ENCODE measurements around the gene CFAP53.
"Not testable (repeated sequence)": the region's sequence is repeated elsewhere in the genome, so short reads cannot be mapped to it uniquely, and the experiment has no call there.

Gene CFAP53

DNA sequence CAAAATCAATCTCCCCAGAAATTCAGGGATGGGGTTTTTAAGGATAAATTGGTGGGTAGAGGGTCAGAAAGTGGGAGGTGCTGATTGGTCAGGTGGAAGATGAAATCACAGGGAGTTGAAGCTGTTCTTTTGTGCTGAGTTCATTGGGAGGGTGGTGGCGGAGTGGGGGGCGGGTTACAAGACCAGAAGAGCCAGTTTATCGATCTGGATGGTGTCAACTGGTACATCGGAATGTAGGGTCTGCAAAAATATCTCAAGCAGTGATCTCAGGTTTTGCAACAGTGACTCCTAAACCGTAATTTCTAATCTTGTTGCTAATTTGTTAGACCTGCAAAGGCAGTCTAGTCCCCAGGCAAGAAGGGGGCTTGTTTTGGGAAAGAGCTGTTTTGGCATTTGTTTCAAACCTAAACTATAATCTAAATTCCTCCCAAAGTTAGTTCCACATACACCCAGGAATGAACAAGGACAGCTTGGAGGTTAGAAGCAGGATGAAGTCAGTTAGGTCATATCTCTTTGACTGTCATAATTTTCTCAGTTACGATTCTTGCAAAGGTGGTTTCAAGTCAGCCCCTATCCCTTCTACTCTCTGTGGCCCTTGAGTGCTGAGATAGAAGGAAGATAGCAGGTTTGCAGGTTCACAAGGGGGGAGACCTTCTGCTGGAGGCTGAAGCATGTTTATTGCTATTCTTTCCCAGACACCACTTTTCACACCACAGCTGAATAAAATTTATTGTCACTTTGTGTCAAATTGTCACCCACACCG, 33.5 kb upstream of the CFAP53 start:
- no peak for DNase-seq
- H3K9me3 Mint-ChIP-seq = no peaks in the 10 kb centered on the region
- H3K4me3 Mint-ChIP-seq = no peak overlapping the region
- peaks cover 19% of the 10 kb centered on the region for H3K4me1 Mint-ChIP-seq
- H3K27ac Mint-ChIP-seq = no peak overlapping the region
- H3K27me3 Mint-ChIP-seq = peaks cover 65% of the 10 kb centered on the region
- H3K36me3 Mint-ChIP-seq = peaks cover 7% of the 10 kb centered on the region
- CTCF ChIA-PET = no interaction called here

DNA sequence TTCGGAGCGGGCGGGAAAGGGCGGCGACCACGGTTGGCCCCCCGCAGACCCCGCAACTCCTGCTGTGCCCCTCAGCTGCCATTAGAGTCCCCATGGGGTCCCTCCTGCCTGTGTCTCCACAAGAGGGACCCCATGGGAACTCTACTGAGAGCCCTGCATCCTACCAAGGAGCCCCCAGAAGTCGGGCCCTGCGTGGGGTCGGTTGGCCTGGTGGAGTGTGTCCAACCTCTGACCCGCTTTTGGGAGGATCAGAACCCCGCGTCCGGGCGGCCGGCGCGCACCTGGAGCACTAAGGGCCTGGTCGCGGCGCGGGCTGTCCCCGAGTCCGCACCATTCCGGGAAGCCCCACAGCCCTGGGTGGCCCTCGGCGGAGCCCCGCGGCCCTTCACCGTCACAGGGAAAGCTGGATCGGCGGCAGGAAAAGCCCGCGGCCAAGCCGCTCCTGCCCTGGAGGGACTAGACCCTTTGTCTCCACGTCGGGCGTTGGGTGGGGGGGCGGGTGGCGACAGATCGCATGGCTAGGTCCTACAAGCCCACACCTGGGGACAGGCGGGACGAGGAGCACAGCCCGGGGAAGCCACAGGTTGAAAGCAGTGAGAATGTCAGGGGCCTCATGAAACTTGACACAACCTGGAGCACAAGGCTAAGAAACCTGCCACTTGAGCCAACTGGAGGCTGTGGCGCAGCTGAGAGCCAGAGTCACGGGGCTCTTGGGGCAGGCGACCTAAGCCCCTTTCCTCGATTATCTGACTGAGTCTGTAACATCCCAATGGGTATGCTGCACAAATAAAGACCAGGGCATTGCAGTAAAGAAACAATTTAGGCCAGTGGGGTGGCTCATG, 32.4 kb upstream of the CFAP53 start:
- Mint-ChIP-seq H3K27ac (no peak overlapping the region), H3K36me3 (peaks cover 8% of the 10 kb centered on the region), H3K4me3 (no peak overlapping the region), H3K9me3 (no peaks in the 10 kb centered on the region), H3K27me3 (peaks cover 56% of the 10 kb centered on the region), H3K4me1 (peaks cover 19% of the 10 kb centered on the region)
- DNase-seq = no peak
- CTCF ChIA-PET = interaction anchor here (1.0 to 1.3 kb wide), 2 partner anchors 11 to 58 kb away, joined by 3 read pairs; no protein-coding TSS in a partner anchor

DNA sequence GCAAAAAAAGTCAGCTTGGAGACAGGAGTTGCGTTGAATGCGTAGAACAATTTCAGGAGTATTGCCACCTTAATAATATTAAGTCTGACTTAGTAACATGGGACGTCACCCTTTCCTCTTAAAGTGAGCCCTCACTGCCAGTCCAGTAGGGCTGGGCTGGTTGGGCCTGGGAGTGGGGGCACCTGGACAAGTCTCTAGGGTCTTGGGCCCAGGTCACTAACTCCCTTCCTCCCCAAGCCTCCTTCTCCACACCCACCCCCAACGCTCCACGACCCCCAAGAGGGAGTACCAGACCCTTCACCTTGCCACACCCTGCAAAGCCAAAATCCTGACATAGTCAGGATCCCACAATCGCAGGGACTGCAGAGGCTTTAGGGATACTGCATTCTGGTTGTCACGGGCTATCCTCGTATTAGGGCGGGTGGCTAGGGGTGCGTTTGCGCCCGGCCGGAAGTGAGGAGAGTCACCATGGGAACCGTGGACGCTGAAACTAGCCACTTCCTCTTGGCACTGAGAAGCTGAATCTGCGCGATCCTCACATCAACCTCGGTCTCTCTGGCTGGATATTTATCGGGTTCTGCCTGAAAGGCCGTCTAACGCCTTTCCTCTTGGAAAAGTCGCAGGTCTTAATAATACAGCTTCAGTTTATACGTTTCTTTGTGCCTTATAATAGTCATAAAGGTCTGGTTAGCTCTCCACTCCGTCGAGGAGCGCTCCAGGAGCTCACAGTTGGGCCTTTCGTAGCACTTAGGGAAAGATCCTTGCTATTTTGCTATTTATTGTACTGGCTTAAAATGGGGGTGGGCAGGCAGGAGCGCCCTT, 31.5 kb upstream of the CFAP53 start:
- Mint-ChIP-seq H3K27me3 (peaks cover 53% of the 10 kb centered on the region), H3K36me3 (peaks cover 8% of the 10 kb centered on the region), H3K4me1 (peaks cover 19% of the 10 kb centered on the region), H3K9me3 (no peaks in the 10 kb centered on the region), H3K4me3 (peak overlapping the region; percentile 68), H3K27ac (no peak overlapping the region)
- CTCF ChIA-PET = interaction anchor here (1.0 to 1.3 kb wide), 2 partner anchors 12 to 59 kb away, joined by 3 read pairs; no protein-coding TSS in a partner anchor
- DNase-seq = peak; percentile 86

DNA sequence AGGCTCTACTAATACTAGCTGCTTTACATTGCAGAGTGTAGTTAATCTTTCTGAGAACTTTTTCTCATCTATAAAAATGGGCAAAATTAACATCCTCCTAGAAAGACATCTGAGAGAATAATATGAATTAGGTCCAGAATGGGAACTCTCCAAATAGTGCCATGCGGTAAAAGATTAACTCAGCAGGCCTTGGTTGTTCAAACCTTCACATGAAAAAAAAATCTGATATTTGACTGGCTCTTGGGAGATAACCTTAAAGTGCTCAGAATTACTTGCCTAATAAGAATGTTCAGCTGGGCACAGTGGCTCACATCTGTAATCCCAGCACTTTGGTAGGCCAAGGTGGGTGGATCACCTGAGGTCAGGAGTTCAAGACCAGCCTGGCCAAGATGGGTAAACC, 26.7 kb upstream of the CFAP53 start:
- H3K9me3 Mint-ChIP-seq = no peaks in the 10 kb centered on the region
- H3K27me3 Mint-ChIP-seq = peaks cover 23% of the 10 kb centered on the region
- peaks cover 4% of the 10 kb centered on the region for H3K36me3 Mint-ChIP-seq
- no peak overlapping the region for H3K27ac Mint-ChIP-seq
- CTCF ChIA-PET = no interaction called here
- H3K4me3 Mint-ChIP-seq = no peak overlapping the region
- H3K4me1 Mint-ChIP-seq = peaks cover 20% of the 10 kb centered on the region
- DNase-seq = no peak

DNA sequence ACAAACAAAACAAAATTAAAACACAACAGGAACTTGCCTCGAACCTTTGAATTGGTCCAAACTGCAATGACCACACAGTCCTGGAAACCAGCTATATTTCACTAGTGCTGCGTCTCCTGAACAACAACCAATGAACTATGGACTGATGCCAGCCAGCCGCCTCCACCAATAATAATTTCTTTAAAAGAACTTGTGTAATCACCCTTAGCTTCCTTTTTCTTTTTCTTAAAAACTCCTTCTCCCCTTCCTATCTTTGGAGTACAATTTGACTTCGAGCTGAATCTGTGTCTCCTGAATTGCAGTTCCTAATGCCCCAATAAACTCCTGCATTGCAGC, 22.8 kb upstream of the CFAP53 start:
- CTCF ChIA-PET = interaction anchor here (1.2 to 2.6 kb wide), 2 partner anchors 43 to 68 kb away, joined by 3 to 11 read pairs; no protein-coding TSS in a partner anchor
- peaks cover 3% of the 10 kb centered on the region for H3K27me3 Mint-ChIP-seq

DNA sequence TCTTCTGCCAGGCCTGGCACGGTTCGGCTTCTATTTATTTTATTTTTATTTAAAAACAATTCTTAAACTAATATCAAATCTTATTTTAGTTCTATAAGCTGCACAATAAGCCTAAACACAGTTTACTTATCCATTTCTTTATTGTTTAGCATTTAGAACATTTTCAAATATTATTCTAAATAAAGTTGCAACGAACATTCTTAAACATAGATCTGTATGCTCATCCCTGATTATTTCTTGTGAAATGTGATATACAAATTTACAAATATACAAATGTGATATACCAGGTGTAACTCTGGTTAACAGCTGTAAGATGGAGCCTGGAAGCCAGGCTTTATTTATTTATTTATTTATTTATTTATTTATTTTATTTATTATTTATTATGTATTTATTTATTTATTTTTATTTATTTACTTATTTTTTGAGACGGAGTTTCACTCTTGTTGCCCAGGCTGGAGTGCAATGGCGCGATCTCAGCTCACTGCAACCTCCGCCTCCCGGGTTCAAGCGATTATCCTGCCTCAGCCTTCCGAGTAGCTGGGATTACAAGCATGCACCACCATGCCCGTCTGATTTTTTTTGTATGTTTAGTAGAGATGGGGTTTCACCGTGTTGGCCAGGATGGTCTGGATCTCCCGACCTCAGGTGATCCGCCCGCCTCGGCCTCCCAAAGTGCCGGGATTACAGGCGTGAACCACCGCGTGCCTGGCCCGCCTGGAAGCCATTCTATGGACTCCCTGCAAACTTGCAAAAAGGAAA, 22.2 kb upstream of the CFAP53 start:
- H3K4me1 Mint-ChIP-seq = peaks cover 33% of the 10 kb centered on the region
- not testable (repeated sequence) for H3K27me3 Mint-ChIP-seq, H3K9me3 Mint-ChIP-seq, DNase-seq
- CTCF ChIA-PET = interaction anchor here (1.2 to 2.6 kb wide), 2 partner anchors 44 to 68 kb away, joined by 3 to 11 read pairs; no protein-coding TSS in a partner anchor
- peak overlapping the region; percentile 91 for H3K4me3 Mint-ChIP-seq
- H3K27ac Mint-ChIP-seq = peak overlapping the region; percentile 98
- peaks cover 36% of the 10 kb centered on the region for H3K36me3 Mint-ChIP-seq

More for the DNA sequence above, 22.8 kb upstream of the CFAP53 start:
- peak overlapping the region; percentile 68 for H3K4me3 Mint-ChIP-seq
- H3K4me1 Mint-ChIP-seq = peaks cover 30% of the 10 kb centered on the region
- no peaks in the 10 kb centered on the region for H3K9me3 Mint-ChIP-seq
- H3K27ac Mint-ChIP-seq = peak overlapping the region; percentile 72
- peaks cover 31% of the 10 kb centered on the region for H3K36me3 Mint-ChIP-seq
- no peak for DNase-seq

DNA sequence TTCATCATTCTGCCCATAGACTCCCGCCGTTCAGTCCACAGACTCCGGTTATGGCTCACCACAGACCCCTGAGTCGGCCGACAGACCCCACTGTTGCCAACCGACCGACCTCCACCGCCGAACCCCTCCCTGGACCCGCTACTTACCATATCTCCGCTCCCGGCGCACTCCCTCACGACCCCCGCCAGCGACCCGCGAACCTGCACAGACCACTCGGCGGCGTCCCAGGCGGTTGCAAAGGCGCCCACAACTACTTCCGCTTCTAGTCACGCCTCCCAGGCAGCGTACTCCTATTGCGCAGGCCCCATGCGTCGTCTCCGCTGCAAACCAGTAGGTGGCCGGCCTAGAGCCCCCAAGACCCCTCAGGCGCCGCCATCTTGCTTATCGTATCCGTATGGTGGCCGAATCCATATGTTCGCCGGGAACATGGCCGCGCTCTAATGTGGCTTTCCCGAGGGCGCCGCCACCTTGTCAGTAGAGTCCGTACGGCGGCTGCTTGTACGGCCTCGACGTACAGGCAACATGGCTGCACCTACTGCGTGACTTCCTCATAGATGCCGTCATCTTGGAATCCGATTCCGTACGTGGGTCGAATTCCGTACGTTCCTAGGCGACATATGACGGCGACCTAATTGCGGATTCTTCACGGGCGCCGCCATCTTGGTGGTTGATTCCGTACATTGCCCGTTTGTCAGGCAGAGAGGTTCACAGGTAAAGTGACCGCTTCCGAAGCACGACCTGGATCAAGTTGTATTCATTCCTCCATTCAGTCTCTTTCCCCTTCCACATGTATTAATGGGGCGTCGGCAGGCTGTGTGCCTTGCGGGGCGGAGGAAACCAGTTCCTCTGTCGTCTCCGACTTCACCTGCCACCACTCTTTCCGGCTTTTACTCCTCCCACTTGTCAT, 21.4 kb upstream of the CFAP53 start, which contains the start of gene CXXC1:
TSS of gene CXXC1 (minus strand) at position 252 of the 907 bp plus-strand sequence. CDS start at position 149, 103 bp downstream.
- peaks cover 3% of the 10 kb centered on the region for H3K27me3 Mint-ChIP-seq
- CTCF ChIA-PET = interaction anchor here (1.2 kb wide), 1 partner anchor 45 kb away, joined by 3 read pairs; no protein-coding TSS in a partner anchor
- peaks cover 40% of the 10 kb centered on the region for H3K4me1 Mint-ChIP-seq
- no peaks in the 10 kb centered on the region for H3K9me3 Mint-ChIP-seq
- H3K36me3 Mint-ChIP-seq = peaks cover 45% of the 10 kb centered on the region
- peak within 1 kb of the TSS; percentile 98 for H3K27ac Mint-ChIP-seq
- peak; percentile 98 for DNase-seq
- peak within 1 kb of the TSS; percentile 91 for H3K4me3 Mint-ChIP-seq

DNA sequence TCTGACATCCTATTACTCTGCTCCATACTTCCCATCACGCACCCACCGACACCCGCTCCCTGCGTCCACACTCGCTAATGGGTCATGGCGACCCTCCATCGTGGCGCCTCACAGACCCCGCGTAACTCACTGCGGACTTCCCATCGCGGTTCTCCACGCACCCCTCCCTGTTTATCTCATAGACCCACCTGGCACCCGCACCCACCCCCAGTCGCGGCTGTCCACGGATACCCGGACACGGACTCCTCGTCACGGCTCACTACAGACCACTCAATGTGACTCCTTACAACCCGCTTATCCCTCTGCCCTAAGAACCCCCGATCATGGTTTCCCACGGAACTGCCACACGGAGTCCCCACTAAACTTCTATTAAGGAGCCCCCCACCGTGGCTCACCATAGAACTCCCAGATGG, 20.7 kb upstream of the CFAP53 start:
- Mint-ChIP-seq H3K27me3 (peaks cover 3% of the 10 kb centered on the region), H3K27ac (peak overlapping the region; percentile 98), H3K4me1 (peaks cover 47% of the 10 kb centered on the region), H3K4me3 (peak overlapping the region; percentile 91), H3K36me3 (peaks cover 50% of the 10 kb centered on the region), H3K9me3 (no peaks in the 10 kb centered on the region)
- CTCF ChIA-PET = no interaction called here
- DNase-seq = no peak

DNA sequence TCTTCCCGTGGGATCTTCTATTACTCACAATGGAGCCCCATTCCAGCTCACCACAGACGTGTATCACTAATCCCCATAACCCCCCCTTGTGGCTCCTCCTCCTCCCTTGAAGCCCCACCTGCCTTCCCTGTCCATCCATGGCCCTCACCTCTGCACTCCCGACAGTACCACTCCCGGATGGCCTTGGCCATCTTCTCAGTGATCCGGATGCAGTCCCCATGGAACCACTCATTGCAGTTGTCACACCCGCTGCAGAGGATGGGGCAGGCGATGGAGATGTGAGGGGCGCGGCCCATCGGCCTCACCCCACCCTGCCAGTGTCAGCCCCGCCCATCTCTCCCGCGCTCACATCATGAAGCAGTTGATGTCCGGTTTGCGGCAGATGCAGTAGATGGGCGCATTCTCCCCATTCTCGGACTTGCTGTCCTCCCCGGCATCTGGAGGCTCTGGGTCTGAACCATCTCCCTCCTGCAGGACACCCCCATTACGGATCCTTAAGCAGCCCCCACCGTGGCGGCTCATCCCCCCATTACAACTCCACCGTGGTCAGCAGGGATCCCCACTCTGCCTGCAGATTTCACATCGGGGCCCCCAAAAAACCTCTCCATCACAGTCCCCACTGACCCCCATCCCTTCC, 20.2 kb upstream of the CFAP53 start:
- Mint-ChIP-seq H3K27ac (peak overlapping the region; percentile 98), H3K4me3 (peak overlapping the region; percentile 91), H3K4me1 (peaks cover 49% of the 10 kb centered on the region), H3K9me3 (no peaks in the 10 kb centered on the region), H3K36me3 (peaks cover 50% of the 10 kb centered on the region), H3K27me3 (peaks cover 3% of the 10 kb centered on the region)
- DNase-seq = peak; percentile 39
- CTCF ChIA-PET = interaction anchor here (0.8 kb wide), 1 partner anchor 71 kb away, joined by 3 read pairs; no protein-coding TSS in a partner anchor

DNA sequence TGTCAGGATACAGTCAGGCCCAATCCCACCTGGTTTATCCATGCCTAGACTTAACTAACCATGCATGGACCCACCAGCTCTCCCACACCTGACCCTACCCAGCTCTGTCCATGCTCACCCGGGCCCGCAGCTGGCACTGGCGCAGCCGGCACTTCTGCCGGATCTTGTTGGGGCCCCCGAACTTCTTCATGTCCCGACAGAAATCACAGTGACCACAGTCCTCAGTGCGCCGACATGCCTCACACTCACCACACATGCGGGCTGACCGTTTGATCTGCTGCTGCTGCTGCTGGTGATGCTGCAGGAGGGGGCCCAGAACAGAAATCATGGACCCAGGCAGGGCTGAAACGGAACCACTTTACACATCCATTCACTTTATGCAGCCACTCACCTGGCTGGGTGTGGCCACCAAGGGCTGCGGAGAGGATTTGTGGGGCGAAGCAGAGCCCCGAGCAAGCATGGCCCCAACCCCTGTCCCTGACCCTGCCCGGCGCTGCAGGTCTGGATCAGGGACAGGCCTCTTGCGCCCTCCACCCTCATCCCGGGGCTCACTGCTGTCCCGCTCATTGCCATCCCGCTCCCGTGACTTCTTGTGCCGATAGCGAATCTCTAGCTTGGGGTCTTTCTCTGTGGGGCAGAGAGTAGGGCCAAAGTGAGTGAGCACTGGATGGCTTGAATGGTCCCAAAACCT, 19.5 kb upstream of the CFAP53 start:
- CTCF ChIA-PET = interaction anchor here (0.8 kb wide), 1 partner anchor 71 kb away, joined by 3 read pairs; no protein-coding TSS in a partner anchor
- Mint-ChIP-seq H3K9me3 (no peaks in the 10 kb centered on the region), H3K27me3 (no peaks in the 10 kb centered on the region), H3K27ac (peak overlapping the region; percentile 43), H3K4me3 (peak overlapping the region; percentile 91), H3K4me1 (peaks cover 56% of the 10 kb centered on the region), H3K36me3 (peaks cover 56% of the 10 kb centered on the region)
- no peak for DNase-seq

DNA sequence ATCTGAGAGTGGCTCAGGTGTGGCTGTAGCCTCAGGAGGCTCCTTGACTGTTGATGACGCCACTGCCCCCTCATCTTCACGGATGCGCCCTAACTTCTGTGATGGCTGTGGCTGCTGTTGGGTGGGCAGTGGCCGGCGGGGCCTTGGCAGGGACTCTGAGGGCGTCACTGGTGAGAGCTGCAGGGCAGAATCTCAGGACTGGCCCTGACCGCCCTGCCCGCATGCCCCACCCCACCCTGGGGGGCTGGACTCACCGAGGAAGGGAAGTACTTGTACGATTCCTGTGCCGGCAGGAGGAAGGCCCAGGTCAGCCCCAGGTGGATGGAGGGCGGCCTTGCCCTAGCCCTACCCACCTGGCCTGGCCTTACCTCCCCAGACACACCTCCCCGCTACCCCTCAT, 18.8 kb upstream of the CFAP53 start:
- no peaks in the 10 kb centered on the region for H3K27me3 Mint-ChIP-seq
- peaks cover 63% of the 10 kb centered on the region for H3K4me1 Mint-ChIP-seq
- no peaks in the 10 kb centered on the region for H3K9me3 Mint-ChIP-seq
- DNase-seq = no peak
- CTCF ChIA-PET = no interaction called here
- peaks cover 60% of the 10 kb centered on the region for H3K36me3 Mint-ChIP-seq
- H3K27ac Mint-ChIP-seq = no peak overlapping the region
- H3K4me3 Mint-ChIP-seq = no peak overlapping the region
